A673 (cell line): ENCODE results near the gene VENTX. TPM values are rescaled to one million over a fixed set of nuclear protein-coding genes. Genes with fewer than 3 reads are reported as not detected.

Experiments used
- BruUV-seq: library from RNA; stranded (reverse); fragments of 400-500 nt; replicated peaks from 2 replicates; lab custom pipeline; 2021; lab: Mats Ljungman, UMichigan
- CTCF ChIA-PET: fragments of 300-600 bp; sonication (Branson Sonifier 250); formaldehyde crosslinking; loops from one replicate; lab custom pipeline; 2022; ENCODE audit warnings: antibody characterized with exemption; lab: Charles Lee
- POLR2A ChIA-PET: fragments of 300-600 bp; sonication (Branson Sonifier 250); formaldehyde crosslinking; loops from one replicate; lab custom pipeline; 2022; ENCODE audit warnings: antibody characterized with exemption; ENCODE audit not compliant: low non-redundant PET; lab: Charles Lee
- DNase-seq: peaks from one replicate; pipeline ENCODE4 v3.0.0-alpha.2; 2015; ENCODE audit warnings: low spot score
- H3K27ac ChIP-seq: fragments of 200-600 bp; sonication (generic); 2 replicates; pipeline ENCODE4 v1.5.1; 2016; ENCODE audit warnings: mixed run types, low read depth, mild to moderate bottlenecking, mixed read lengths, antibody characterized with exemption, low read length; ENCODE audit not compliant: poor library complexity, severe bottlenecking
- H3K27me3 ChIP-seq: fragments of 200-600 bp; sonication (generic); replicated peaks from 2 replicates; pipeline ENCODE4 v1.6.1; 2017; ENCODE audit warnings: mixed run types, low read depth, mild to moderate bottlenecking, mixed read lengths, antibody characterized with exemption, low read length; ENCODE audit not compliant: insufficient read depth, poor library complexity
- H3K36me3 ChIP-seq: fragments of 200-600 bp; sonication (generic); 2 replicates; pipeline ENCODE4 v1.6.1; 2016; ENCODE audit warnings: mixed run types, mild to moderate bottlenecking, mixed read lengths, antibody characterized with exemption, low read length; ENCODE audit not compliant: insufficient read depth, poor library complexity, severe bottlenecking
- H3K4me1 ChIP-seq: fragments of 200-600 bp; sonication (generic); 2 replicates; pipeline ENCODE4 v1.6.1; 2017; ENCODE audit warnings: mixed run types, mild to moderate bottlenecking, mixed read lengths, antibody characterized with exemption, low read length; ENCODE audit not compliant: insufficient read depth, poor library complexity, severe bottlenecking
- H3K4me3 ChIP-seq: fragments of 200-600 bp; sonication (generic); 2 replicates; pipeline ENCODE4 v1.5.1; 2016; ENCODE audit warnings: low read depth, mixed run types, mild to moderate bottlenecking, mixed read lengths, low read length; ENCODE audit not compliant: poor library complexity, severe bottlenecking
- H3K9me3 ChIP-seq: fragments of 200-600 bp; sonication (generic); 2 replicates; pipeline ENCODE4 v1.6.1; 2016; ENCODE audit warnings: mixed run types, low read depth, mild to moderate bottlenecking, mixed read lengths, antibody characterized with exemption, low read length; ENCODE audit not compliant: poor library complexity, severe bottlenecking
- EZH2 ChIP-seq: fragments of 200-600 bp; sonication (generic); IDR thresholded peaks from 2 replicates; pipeline ENCODE4 v1.6.1; 2017; ENCODE audit warnings: borderline replicate concordance, low read depth, mild to moderate bottlenecking, mixed read lengths, antibody characterized with exemption, low read length; ENCODE audit not compliant: poor library complexity, severe bottlenecking
- intact Hi-C: fragments of 100-400 bp; cut with micrococcal nuclease; formaldehyde crosslinking; loops from one replicate; pipeline ENCODE4 v1.10.0; 2022; ENCODE audit not compliant: unreplicated experiment
- total RNA-seq: library from RNA; stranded (reverse); gene quantifications from 2 replicates; pipeline ENCODE4 v1.2.3, GENCODE V29; 2021
- TF ChIP-seq, protein P1 (sequence below): fragments of 300-800, 200-600 bp; sonication (generic); conservative IDR thresholded peaks from 2 replicates; pipeline ENCODE4 v1.5.1; 2017; ENCODE audit warnings: low read depth, mild to moderate bottlenecking, antibody characterized with exemption, low read length, moderate library complexity, mixed read lengths

Gene VENTX
- total RNA-seq, 1 experiment from 2014 or later = not detected

DNA sequence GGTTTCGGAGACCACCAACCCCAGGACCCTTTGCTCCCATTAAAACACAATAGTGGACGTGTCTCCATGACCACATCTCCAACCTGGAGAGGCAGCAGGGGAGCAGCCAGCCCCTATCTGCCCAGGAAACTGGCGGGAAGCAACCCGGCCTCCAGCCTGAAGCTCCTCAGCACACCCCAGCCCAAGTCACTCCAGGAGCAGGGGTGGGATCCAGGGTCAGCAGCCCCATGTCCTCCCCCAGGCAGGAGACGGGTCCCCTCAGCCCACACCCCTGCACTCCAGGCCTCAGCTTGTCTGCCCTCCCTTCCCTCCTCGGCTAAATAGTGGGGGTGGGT, 38.4 kb downstream of the VENTX start:
- CTCF ChIA-PET = no interaction called here
- BruUV-seq = no TSS peak
- Histone ChIP-seq H3K4me1 (no peaks in the 10 kb centered on the region), H3K36me3 (no peaks in the 10 kb centered on the region), H3K9me3 (no peaks in the 10 kb centered on the region), H3K27ac (no peak overlapping the region), H3K4me3 (no peak overlapping the region), H3K27me3 (peaks cover 15% of the 10 kb centered on the region)
- intact Hi-C loops = no loop called here
- POLR2A ChIA-PET = no interaction called here
- no peak for DNase-seq
- TF ChIP-seq, protein P1, sequence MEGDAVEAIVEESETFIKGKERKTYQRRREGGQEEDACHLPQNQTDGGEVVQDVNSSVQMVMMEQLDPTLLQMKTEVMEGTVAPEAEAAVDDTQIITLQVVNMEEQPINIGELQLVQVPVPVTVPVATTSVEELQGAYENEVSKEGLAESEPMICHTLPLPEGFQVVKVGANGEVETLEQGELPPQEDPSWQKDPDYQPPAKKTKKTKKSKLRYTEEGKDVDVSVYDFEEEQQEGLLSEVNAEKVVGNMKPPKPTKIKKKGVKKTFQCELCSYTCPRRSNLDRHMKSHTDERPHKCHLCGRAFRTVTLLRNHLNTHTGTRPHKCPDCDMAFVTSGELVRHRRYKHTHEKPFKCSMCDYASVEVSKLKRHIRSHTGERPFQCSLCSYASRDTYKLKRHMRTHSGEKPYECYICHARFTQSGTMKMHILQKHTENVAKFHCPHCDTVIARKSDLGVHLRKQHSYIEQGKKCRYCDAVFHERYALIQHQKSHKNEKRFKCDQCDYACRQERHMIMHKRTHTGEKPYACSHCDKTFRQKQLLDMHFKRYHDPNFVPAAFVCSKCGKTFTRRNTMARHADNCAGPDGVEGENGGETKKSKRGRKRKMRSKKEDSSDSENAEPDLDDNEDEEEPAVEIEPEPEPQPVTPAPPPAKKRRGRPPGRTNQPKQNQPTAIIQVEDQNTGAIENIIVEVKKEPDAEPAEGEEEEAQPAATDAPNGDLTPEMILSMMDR = no peak
- TF ChIP-seq EZH2 = no peak

DNA sequence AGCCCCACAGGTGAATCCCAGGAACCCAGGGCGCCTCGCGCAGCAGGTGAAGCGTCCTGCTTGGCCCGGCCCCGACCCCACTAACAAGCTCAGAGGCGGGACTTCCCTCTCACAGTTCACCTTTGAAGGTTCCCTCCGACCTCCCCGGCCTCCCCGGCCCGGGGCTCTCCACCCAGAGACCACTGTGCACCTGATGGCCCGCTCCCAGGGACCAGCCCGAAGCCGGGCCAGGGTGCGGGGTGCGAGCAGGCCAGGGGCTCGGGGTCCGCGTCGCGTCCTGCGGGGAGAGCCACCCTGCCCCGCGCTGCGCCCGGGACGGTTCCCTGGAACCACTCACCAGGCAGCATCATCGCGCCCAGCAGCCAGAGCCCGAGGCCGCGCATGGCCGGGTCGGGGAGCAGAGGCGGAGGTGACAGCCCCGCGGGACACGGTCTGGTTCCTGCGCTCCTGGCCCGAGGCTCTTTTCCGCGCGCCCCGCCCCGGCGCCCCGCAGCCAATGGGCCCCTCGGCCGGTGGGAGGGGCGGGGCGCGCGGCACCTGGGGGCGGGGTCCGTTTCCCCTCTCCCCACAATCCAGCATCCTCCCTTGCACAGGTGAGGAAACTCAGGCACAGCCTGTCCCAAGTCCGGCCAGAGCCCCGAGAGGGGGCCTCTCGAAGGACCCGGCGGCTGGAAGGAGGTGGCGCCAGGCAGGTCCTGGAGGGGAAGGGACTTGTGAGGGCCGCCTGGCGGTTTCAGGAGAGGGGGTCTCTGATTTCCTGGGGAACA, 39.0 kb downstream of the VENTX start, which contains the start of gene ADAM8:
TSS of gene ADAM8 (minus strand) at position 434 of the 767 bp plus-strand sequence. CDS start at position 383, 51 bp downstream.
- no peaks in the 10 kb centered on the region for H3K36me3 ChIP-seq
- no peak within 1 kb of the TSS for H3K4me3 ChIP-seq
- intact Hi-C loops = no loop called here
- H3K27me3 ChIP-seq = peaks cover 15% of the 10 kb centered on the region
- H3K4me1 ChIP-seq = no peaks in the 10 kb centered on the region
- BruUV-seq = no TSS peak
- POLR2A ChIA-PET = interaction anchor here (0.6 kb wide), 1 partner anchor 24 kb away, joined by 9 read pairs; no protein-coding TSS in a partner anchor
- CTCF ChIA-PET = no interaction called here
- H3K9me3 ChIP-seq = no peaks in the 10 kb centered on the region
- no peak for DNase-seq
- TF ChIP-seq, protein P1 = no peak
- no peak for TF ChIP-seq EZH2
- no peak within 1 kb of the TSS for H3K27ac ChIP-seq

DNA sequence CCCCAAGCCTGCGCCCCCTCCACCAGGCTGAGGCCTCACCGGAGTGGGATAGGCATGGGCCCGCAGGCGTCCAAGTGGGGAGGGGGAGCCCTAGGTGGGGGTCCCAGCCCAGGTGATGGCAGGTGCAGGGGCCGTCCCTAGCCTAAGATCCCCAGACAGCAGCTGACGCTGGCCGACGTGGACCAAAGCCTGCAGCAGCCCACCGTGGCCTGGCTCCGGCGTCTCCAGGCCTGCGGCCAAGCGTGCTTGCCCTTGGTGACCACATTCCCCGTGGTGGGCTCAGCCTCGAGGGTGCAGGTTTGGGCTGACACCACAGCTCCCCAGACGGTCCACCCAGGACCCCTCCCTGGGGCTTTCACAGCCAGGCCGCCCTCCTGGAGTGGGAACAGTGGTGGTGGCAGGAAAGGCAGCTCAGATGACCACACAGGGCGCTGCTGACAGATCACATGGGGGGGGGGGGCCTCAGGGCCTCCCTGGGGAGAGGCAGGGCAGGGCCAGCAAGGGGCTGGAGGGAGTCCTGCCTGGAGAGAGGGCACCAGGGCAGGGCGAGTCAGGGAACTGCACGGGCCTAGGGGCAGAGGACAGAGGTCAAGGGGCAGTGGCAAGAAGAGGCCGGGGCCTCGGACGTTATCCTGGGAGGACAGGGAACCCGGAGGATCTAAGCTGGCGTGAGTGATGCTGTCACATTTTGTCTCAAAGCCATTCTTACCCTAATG, 39.8 kb downstream of the VENTX start:
- H3K4me1 ChIP-seq = no peaks in the 10 kb centered on the region
- H3K9me3 ChIP-seq = no peaks in the 10 kb centered on the region
- H3K27me3 ChIP-seq = peaks cover 15% of the 10 kb centered on the region
- BruUV-seq = no TSS peak
- no peak overlapping the region for H3K27ac ChIP-seq
- POLR2A ChIA-PET = interaction anchor here (0.6 kb wide), 1 partner anchor 23 kb away, joined by 9 read pairs; no protein-coding TSS in a partner anchor
- peaks cover 4% of the 10 kb centered on the region for H3K36me3 ChIP-seq
- no peak for DNase-seq
- H3K4me3 ChIP-seq = no peak overlapping the region
- TF ChIP-seq, protein P1 = no peak
- TF ChIP-seq EZH2 = no peak
- intact Hi-C loops = no loop called here
- CTCF ChIA-PET = interaction anchor here (0.6 kb wide), 1 partner anchor 47 kb away, joined by 3 read pairs; no protein-coding TSS in a partner anchor
